HepG2 (cell line): ENCODE measurements around the gene RASSF4. TPM values are rescaled to one million over a fixed set of nuclear protein-coding genes. Genes with fewer than 3 reads are reported as not detected.

ENCODE experiments used
- FOSL2 ChIP-seq: sonication (generic); formaldehyde crosslinking; IDR thresholded peaks from 2 replicates; pipeline ENCODE4 v1.4.0; 2020; ENCODE audit warnings: missing genetic modification reagents
- HDAC2 ChIP-seq: sonication (generic); formaldehyde crosslinking; IDR thresholded peaks from 2 replicates; pipeline ENCODE4 v1.4.0; 2020; ENCODE audit warnings: missing genetic modification reagents
- KLF13 ChIP-seq: sonication (generic); formaldehyde crosslinking; IDR thresholded peaks from 2 replicates; pipeline ENCODE4 v1.4.0; 2020; ENCODE audit warnings: mild to moderate bottlenecking, missing genetic modification reagents
- SOX13 ChIP-seq, 3 experiments: fragments of 450-650 bp in 1 of 3; sonication (generic) in 1 of 3; formaldehyde crosslinking in 1 of 3; IDR thresholded peaks in 2 of 3; conservative IDR thresholded peaks in 1 of 3; 2 replicates each; pipeline versions ENCODE4 v1.5.0 to v1.6.1; 2016 to 2020; ENCODE audit warnings: antibody characterized with exemption in 1 of 3, mild to moderate bottlenecking in 1 of 3, missing compliant biosample characterization in 1 of 3, missing genetic modification reagents in 1 of 3, moderate library complexity in 1 of 3
- SRSF1 ChIP-seq: fragments of 200-400 bp; formaldehyde crosslinking; optimal IDR thresholded peaks from 2 replicates; pipeline ENCODE3; 2017; ENCODE audit warnings: mild to moderate bottlenecking, low read depth, low read length, moderate library complexity
- ZC3H4 ChIP-seq: sonication (generic); formaldehyde crosslinking; IDR thresholded peaks from 2 replicates; pipeline ENCODE4 v1.4.0; 2020; ENCODE audit warnings: missing genetic modification reagents, borderline replicate concordance
- ZNF577 ChIP-seq: sonication (generic); formaldehyde crosslinking; IDR thresholded peaks from 2 replicates; pipeline ENCODE4 v1.4.0; 2020; ENCODE audit warnings: mild to moderate bottlenecking, low read depth, missing genetic modification reagents, borderline replicate concordance
- ZNF589 ChIP-seq: sonication (generic); formaldehyde crosslinking; conservative IDR thresholded peaks from 2 replicates; pipeline ENCODE4 v1.8.0; 2022; ENCODE audit warnings: mild to moderate bottlenecking, moderate library complexity, missing genetic modification reagents
- ZNF775 ChIP-seq: sonication (generic); formaldehyde crosslinking; IDR thresholded peaks from 2 replicates; pipeline ENCODE4 v1.4.0; 2020; ENCODE audit warnings: missing genetic modification reagents, mild to moderate bottlenecking, moderate library complexity, borderline replicate concordance
- ZNF850 ChIP-seq: sonication (generic); formaldehyde crosslinking; conservative IDR thresholded peaks from 2 replicates; pipeline ENCODE4 v1.9.0; 2021; ENCODE audit warnings: mild to moderate bottlenecking, missing genetic modification reagents
- polyA plus RNA-seq, 8 experiments: library from polyadenylated mRNA; depleted of rRNA in 3 of 8; stranded (reverse) in 7 of 8; unstranded in 1 of 8; fragments of >200 nt; fragmentation: Illumina TruSeq in 4 of 8; extraction: Trizol in 4 of 8; gene quantifications; 2 replicates each; pipeline versions ENCODE4 v1.2.1 to v1.2.3, GENCODE V29; 2011 to 2016; ENCODE audit warnings: low read depth in 4 of 8, missing spikeins in 1 of 8, mixed read lengths in 1 of 8; ENCODE audit not compliant: insufficient read depth in 1 of 8
- total RNA-seq, 5 experiments: library from RNA; depleted of rRNA; stranded (reverse); fragments of >200 nt; fragmentation: Illumina TruSeq; extraction: Trizol; gene quantifications; 2 replicates each; pipeline ENCODE4 v1.2.3, GENCODE V29; 2016; ENCODE audit warnings: low read depth in 1 of 5
- TF ChIP-seq, protein P1 (sequence below): sonication (generic); formaldehyde crosslinking; IDR thresholded peaks from 2 replicates; pipeline ENCODE4 v1.8.0; 2022; ENCODE audit warnings: mild to moderate bottlenecking, missing genetic modification reagents, borderline replicate concordance
- TF ChIP-seq, protein P2 (sequence below): sonication (generic); formaldehyde crosslinking; IDR thresholded peaks from 2 replicates; pipeline ENCODE4 v1.4.0; 2020; ENCODE audit warnings: missing genetic modification reagents
- TF ChIP-seq, protein P3 (sequence below): sonication (generic); formaldehyde crosslinking; IDR thresholded peaks from 2 replicates; pipeline ENCODE4 v1.4.0; 2020; ENCODE audit warnings: mild to moderate bottlenecking, missing genetic modification reagents
- TF ChIP-seq, protein P4 (sequence below): sonication (generic); formaldehyde crosslinking; IDR thresholded peaks from 2 replicates; pipeline ENCODE4 v1.5.1; 2020; ENCODE audit warnings: mild to moderate bottlenecking, missing genetic modification reagents, borderline replicate concordance

Gene RASSF4
- total and polyA plus RNA-seq, 2 of the 13 experiments (the other 11 are each of a cell fraction or from before 2014, with no cell fraction given) = 34.0 to 51.7 TPM

DNA sequence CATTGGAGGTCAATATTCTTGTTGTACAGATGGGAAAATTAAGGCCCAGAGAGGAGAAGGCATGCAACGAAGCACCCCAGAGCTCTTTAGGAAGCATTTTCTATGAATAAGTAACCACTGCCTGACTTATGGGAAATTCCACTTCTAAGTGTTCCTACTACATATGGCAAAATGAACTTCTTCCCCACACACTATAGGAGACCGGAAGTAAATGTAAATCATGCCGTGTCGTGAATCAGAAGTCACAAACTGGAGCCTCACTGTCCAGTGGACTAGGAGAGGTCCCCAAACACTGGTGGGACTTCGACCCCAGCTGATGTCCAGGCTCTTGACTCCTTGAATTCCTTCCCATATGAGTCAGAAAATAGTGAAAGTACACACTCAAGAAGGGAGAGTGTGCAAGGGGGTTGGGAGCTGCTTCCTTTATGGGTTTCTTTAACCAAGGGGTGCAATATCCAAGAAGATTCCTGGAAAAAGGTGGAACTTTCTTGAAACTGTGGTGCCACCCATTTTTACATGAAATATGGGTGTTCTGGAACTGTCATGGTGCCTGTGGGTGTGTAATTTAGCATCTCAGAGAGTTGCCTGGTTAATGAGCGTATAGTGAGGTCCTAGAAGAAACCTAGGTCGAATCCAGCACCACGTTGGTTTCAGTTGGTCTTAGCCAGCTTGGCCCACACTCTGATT is 6.7 kb downstream of the RASSF4 start (continued):
- TF ChIP-seq, protein P1, sequence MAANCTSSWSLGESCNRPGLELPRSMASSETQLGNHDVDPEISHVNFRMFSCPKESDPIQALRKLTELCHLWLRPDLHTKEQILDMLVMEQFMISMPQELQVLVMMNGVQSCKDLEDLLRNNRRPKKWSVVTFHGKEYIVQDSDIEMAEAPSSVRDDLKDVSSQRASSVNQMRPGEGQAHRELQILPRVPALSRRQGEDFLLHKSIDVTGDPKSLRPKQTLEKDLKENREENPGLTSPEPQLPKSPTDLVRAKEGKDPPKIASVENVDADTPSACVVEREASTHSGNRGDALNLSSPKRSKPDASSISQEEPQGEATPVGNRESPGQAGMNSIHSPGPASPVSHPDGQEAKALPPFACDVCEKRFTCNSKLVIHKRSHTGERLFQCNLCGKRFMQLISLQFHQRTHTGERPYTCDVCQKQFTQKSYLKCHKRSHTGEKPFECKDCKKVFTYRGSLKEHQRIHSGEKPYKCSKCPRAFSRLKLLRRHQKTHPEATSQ = no peak
- TF ChIP-seq ZNF775 (CRISPR knock-in tag) (no peak), ZNF589 (no peak), ZNF850 (no peak), ZC3H4 (CRISPR knock-in tag) (no peak), KLF13 (CRISPR knock-in tag) (no peak), SOX13 (IDR thresholded peaks at IDR 0.05) (no peak), SOX13 (CRISPR knock-in tag; conservative IDR thresholded peaks at IDR 0.05 in 1 of 2, IDR thresholded peaks at IDR 0.05 in 1 of 2) (no peak), SRSF1 (no peak), FOSL2 (CRISPR knock-in tag) (peak; percentile 92), ZNF577 (CRISPR knock-in tag) (no peak), HDAC2 (CRISPR knock-in tag) (peak; percentile 42; the same call in 1 of the 2 replicates)
- TF ChIP-seq, protein P2, sequence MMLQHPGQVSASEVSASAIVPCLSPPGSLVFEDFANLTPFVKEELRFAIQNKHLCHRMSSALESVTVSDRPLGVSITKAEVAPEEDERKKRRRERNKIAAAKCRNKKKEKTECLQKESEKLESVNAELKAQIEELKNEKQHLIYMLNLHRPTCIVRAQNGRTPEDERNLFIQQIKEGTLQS (CRISPR knock-in tag) = peak; percentile 34; the same call in 1 of the 2 replicates
- TF ChIP-seq, protein P3, sequence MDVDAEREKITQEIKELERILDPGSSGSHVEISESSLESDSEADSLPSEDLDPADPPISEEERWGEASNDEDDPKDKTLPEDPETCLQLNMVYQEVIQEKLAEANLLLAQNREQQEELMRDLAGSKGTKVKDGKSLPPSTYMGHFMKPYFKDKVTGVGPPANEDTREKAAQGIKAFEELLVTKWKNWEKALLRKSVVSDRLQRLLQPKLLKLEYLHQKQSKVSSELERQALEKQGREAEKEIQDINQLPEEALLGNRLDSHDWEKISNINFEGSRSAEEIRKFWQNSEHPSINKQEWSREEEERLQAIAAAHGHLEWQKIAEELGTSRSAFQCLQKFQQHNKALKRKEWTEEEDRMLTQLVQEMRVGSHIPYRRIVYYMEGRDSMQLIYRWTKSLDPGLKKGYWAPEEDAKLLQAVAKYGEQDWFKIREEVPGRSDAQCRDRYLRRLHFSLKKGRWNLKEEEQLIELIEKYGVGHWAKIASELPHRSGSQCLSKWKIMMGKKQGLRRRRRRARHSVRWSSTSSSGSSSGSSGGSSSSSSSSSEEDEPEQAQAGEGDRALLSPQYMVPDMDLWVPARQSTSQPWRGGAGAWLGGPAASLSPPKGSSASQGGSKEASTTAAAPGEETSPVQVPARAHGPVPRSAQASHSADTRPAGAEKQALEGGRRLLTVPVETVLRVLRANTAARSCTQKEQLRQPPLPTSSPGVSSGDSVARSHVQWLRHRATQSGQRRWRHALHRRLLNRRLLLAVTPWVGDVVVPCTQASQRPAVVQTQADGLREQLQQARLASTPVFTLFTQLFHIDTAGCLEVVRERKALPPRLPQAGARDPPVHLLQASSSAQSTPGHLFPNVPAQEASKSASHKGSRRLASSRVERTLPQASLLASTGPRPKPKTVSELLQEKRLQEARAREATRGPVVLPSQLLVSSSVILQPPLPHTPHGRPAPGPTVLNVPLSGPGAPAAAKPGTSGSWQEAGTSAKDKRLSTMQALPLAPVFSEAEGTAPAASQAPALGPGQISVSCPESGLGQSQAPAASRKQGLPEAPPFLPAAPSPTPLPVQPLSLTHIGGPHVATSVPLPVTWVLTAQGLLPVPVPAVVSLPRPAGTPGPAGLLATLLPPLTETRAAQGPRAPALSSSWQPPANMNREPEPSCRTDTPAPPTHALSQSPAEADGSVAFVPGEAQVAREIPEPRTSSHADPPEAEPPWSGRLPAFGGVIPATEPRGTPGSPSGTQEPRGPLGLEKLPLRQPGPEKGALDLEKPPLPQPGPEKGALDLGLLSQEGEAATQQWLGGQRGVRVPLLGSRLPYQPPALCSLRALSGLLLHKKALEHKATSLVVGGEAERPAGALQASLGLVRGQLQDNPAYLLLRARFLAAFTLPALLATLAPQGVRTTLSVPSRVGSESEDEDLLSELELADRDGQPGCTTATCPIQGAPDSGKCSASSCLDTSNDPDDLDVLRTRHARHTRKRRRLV = no peak
- TF ChIP-seq, protein P4, sequence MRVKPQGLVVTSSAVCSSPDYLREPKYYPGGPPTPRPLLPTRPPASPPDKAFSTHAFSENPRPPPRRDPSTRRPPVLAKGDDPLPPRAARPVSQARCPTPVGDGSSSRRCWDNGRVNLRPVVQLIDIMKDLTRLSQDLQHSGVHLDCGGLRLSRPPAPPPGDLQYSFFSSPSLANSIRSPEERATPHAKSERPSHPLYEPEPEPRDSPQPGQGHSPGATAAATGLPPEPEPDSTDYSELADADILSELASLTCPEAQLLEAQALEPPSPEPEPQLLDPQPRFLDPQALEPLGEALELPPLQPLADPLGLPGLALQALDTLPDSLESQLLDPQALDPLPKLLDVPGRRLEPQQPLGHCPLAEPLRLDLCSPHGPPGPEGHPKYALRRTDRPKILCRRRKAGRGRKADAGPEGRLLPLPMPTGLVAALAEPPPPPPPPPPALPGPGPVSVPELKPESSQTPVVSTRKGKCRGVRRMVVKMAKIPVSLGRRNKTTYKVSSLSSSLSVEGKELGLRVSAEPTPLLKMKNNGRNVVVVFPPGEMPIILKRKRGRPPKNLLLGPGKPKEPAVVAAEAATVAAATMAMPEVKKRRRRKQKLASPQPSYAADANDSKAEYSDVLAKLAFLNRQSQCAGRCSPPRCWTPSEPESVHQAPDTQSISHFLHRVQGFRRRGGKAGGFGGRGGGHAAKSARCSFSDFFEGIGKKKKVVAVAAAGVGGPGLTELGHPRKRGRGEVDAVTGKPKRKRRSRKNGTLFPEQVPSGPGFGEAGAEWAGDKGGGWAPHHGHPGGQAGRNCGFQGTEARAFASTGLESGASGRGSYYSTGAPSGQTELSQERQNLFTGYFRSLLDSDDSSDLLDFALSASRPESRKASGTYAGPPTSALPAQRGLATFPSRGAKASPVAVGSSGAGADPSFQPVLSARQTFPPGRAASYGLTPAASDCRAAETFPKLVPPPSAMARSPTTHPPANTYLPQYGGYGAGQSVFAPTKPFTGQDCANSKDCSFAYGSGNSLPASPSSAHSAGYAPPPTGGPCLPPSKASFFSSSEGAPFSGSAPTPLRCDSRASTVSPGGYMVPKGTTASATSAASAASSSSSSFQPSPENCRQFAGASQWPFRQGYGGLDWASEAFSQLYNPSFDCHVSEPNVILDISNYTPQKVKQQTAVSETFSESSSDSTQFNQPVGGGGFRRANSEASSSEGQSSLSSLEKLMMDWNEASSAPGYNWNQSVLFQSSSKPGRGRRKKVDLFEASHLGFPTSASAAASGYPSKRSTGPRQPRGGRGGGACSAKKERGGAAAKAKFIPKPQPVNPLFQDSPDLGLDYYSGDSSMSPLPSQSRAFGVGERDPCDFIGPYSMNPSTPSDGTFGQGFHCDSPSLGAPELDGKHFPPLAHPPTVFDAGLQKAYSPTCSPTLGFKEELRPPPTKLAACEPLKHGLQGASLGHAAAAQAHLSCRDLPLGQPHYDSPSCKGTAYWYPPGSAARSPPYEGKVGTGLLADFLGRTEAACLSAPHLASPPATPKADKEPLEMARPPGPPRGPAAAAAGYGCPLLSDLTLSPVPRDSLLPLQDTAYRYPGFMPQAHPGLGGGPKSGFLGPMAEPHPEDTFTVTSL (CRISPR knock-in tag) = peak; percentile 61; the same call in 1 of the 2 replicates
